Activated CD4-positive, alpha-beta T cell treated with anti-CD3 and anti-CD28 coated beads, Interleukin-2, amount 50 U/mL, for 24 hours (primary cell): ENCODE measurements around the gene ADGRL4.
"Not testable (repeated sequence)": the region's sequence is repeated elsewhere in the genome, so short reads cannot be mapped to it uniquely, and the experiment has no call there.

Experiments
- DNase-seq, 2 donors: peaks; one replicate each; pipeline ENCODE4 v3.0.0-alpha.2; 2020; ENCODE audit warnings: low read depth in 1 of 2, low spot score in 1 of 2

The ADGRL4 gene

DNA sequence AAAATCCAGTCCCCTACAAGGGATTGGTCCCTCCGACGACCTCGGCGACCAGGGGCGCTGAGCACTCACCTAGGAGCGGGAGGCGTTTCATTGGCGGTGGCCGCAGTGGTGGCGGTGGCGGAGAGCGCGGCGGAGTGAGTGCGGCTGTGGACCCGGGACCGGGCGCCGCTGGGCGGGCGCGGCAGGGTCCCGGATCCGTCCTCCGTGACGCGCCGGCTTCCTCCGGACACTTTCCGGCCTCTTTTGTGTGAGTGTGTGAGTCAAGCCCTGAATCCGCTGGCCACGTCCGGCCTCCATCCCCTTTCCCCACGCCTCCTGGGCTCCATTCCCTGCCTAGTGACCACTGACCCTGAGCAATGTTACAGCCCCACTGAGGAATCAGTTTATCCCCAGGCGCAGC is at the start of gene ADGRL4:
Gene ADGRL4, minus strand, starts transcription at position 167 of the 400 bp plus-strand sequence. Its CDS starts 76 bp downstream, at position 91.
- DNase-seq = no peak

DNA sequence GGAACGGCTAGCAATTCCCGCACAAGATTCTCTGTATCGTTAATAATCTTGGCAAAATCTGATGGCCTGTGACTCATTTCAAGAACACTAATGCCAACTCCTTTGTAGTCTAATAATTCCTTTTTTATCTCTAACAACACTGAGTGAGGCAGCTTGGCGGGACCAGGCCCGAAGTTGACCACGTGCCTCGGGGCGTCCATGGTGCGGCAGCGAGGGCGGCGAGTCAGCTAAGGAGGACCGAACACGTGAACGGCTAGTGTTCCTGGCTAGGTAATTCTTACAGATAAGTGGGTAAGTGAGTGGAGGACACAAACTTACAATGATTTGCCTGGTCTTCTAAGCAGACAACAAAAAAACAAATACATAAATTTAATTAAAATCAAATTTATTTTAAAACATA is 49.3 kb upstream of the ADGRL4 start:
- no peak for DNase-seq

DNA sequence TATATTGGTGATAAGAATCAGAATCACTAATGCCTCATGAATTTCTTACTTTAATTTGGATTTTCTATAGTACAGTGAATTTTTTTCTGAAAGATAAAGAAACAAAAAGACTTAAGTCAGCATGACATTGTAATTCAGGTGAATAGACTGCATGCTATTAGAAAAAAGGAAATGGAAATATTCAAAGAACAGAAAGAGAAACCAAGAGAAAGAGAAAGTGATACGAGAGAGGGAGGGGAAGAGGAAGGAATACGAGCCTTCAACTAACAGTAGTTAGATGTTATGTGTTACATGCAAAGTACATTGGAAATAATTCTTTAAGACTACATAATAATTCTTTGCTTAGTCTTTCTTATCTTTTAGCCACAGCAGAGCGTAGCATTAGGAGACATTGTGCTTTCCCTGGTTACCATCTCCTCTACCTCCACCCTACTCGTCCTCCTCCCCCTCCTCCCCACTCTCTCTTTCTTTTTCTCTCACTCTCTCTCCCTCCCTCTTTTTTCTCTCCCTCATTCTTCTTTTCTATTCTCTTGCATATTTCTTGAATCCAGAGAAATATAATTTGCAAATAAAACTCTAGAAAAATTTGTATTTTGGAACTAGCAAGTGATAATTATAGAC is 46.4 kb upstream of the ADGRL4 start:
- DNase-seq = no peak

DNA sequence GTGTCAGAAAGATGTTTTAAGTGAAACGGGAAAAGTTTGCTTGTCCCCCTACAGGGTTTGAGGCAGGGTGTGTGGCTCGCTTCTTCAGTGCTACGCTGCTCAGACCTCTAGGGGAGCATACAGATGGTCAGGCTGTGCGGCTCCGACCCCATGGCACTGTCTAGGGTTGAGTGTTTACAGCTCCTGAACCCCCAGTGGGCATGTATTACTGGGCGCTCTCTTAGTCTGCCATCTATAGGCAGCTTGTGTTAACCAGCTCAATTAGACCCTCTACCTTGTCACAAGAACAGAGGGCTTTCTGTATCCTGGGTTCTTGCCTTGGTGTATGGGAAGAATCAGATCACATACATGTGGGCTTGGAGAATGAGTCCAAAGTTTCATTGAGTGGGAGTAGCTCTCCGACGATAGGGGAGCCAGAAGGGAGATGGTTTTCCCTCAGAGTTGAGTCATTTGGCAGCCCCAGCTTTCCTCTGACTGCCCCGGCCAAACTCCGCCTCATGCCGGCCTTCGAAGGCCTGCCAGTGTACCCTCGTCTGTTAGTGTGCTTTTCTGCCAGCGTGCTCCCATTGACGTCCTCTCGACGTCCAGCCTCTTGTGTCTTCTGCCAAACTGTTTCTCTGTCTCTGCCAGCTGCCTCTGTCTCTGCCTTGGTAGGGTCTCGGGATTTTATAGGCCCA is 38.6 kb upstream of the ADGRL4 start:
- DNase-seq = no peak

DNA sequence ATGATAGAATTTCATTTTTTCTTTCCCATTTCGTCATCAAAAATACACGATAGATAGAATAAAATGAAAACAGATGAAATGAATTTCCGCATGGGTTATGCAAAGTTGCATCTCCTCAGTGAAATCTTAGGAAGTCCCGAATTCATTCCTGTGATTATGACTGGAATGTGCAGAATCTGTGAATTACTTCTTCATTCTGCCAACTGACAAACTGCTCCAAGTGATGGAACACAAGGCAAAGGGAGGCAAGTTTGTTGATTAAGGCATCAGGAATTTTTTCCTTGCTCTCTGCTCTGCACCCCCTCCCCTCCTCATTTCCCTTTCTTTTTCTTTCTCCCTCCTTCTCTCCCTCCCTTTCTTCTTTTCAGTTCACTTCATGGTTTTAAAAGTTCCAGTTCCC is 37.0 kb upstream of the ADGRL4 start:
- no peak for DNase-seq

DNA sequence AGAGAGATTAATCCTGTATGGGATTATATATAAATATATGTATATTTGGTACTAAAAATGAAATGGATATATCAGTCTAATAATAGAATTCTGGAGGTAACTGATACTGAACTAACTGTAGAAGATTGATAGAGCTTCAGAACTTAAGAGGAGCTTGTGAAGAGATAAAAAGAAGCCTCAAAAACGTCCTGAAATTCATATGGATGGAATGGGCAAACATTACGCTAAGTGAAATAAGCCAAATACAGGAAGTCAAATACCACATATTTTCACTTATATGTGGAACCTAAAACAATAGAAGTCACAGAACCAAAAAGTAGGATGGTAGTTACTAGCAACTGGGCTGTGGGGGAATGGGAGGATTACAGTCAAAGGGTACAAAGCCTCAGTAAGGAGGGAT is 36.0 kb upstream of the ADGRL4 start:
- no peak for DNase-seq

DNA sequence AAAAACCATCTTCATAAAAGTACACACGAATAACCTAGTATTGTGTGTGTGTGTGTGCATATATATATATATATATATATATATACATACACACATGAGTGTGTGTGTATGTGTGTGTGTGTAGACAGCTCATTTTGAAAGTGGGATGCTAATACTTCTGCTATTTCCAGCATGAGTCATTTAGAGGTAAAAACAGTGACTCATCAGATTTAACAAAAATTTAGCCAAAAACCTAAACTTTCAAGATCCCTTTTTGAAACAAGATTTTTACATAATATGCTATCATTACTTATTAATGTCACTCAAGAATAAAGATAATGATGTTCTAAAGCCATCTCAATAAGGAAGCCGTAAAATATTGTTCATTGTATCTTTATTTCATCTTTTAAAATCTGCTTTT is 35.6 kb upstream of the ADGRL4 start:
- no peak for DNase-seq

DNA sequence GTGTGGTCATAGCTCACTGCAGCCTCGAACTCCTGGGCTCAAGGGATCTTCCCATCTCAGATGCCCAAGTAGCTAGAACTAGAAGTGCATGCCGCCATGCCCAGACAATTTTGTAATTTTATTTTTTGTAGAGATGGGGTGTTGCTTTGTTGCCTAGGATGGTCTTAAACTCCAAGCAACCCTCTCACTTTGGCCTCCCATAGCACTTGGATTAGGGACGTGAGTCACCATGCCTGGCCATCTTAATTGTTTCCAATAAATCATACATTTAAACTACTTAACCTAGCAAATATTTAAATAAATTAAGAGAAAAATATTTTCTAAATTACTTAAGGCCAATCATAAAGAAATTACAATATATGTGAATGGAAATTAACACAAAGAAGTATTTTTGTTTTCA is 35.1 kb upstream of the ADGRL4 start:
- no peak for DNase-seq

DNA sequence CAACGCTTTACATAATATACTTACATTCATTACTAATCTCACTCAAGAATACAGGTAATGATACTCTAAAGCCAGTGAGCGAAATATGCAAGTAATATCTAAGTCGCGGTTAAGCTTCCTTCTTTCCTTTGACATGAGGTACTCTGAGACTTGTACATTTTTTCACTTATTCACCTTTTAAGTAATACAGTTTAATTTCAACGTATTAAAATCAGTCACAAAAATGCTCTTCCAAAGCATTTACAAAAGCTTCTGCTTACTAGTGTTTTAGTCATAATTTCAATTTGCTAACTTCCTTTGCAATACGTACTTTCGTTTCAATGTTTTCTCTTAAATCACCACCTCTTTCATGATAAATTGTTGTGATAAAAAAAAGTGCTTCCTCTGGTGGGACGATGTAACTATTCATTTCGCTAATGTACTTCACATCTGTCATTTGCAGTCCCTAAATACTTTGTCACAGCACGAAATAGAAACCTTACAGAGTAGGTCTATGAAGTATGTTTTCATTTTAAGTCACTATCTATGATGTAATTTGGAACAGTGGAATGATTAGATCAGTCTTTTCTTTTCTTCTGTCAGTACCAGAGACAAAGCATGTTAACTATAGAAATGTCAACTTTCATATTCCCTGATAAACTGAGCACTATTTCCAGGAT is 34.0 kb upstream of the ADGRL4 start:
- DNase-seq = no peak

DNA sequence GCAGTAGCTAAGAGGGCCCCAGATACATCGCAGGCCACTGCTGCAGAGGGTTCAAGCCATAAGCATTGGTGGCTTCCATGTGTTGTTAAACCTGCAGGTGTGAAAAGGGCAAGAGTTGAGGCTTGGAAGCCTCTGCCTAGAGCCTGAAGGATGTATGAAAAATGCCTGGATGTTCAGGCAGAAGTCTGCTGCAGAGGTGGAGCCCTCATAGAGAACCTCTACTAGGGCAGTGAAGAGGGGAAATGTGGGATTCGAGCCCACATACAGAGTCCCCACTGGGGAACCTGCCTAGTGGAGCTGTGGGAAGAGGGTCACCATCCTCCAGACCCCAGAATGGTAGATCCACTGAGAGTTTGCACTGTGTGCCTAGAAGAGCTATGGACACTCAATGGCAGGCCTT is 30.6 kb upstream of the ADGRL4 start:
- DNase-seq = no peak

DNA sequence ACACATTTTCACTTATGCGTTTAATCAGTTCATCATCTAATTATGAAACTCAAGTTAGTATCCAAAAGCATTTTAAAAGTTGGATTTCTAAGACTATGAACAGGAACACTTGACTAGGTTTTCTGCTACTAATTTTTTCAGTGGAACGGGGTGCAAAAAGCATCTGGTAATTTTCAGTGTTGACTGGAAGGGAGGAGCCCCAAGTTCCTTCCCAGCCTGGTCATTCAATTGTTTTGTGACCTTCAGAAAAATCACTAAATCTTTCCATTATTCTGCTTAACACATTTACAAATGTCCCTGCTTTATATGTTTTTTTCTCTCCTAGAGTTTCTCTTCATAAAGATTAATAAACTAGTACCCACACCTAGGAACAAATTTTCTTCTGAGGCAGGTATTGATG is 6.0 kb upstream of the ADGRL4 start:
- no peak for DNase-seq

DNA sequence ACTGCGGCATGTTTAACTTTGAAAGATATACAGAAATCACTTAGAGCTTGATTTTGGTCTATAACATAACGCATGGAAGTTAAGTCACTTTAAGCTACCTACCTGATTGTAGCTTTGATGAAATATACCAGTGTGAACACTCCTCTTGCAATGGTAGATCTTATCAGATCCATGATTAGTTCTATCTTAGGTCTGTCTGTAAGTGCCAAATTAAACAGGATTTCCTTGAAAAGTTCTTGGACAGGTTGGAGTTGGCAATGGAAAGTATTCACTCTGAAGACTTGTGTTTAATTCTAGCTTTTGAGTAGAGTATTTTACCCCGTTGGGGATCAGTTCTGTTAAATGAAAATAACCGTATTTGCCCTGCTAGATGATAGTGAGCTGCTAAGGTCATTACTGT is 4.1 kb upstream of the ADGRL4 start:
- no peak for DNase-seq

DNA sequence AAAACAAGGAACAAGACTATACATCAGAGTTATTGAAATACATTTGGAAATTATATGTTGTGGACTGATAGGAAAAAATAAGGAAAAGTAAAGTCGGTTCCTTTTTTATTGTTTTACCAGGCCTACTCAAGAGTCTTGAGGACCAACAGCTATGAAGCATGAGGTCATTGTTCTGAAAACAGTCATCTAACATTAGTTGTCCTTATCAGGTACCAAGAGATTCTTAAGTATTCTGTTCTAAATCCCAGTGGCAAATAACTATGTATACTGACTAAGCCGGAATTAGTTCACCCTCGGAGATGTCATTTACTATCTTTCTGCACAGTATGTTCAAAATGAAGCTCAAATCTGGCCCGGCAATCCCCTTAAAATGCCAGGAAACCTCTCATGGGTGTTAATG is 585 bp downstream of the ADGRL4 start:
- DNase-seq = no peak

DNA sequence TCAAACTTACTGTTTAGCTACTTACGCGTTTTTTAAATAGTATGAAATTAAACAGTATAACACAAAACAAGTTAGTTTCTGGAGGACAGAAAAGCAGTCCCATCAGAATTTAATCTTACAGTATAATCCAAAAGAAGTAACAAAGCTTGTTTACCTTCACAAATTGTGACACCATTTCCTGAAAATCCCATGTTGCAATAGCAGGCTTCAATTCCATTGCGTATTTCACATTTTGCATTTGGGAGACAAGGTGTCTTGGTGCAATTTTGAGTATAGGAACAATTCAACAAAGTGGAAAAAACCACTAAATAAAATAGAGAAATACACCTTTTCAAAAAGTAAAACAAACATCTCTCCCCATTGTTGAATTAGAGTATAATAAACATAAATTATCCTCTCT is 1.6 kb downstream of the ADGRL4 start:
- no peak for DNase-seq

DNA sequence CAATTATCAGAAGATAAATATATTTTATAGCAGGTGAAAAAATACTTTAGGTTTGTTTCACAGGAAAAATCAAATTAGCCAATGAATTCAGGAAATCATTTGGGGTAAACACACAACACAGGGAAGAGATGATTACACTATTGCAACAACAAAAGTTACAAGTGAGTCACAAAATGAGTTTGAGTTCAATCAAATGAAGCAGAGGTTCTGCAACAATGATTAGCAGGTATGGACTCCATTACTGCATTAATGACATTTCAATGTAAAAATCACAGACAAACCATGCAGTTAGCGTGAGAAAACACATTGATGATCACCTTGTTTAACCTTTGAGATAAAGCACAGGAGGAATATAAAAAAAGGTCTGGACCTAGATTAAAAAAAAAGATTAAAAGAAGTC is 9.7 kb downstream of the ADGRL4 start:
- DNase-seq = no peak

DNA sequence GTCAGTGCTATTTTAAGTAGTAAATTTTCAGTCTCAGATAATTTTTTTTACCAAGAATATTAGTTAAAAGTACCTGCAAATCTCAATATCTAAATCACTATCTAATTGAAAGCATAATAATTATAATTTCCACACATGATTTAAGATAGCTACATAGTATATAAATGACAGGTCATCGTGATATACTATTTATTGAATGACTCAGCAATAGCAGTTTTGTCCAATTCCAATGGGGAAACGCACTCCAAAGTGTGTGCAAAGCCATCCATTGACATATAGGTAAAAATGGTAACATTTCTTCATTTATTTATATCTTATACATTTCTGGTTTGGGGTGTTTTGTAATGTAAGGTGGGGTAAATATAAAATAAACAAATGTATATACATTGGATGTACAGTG is 19.5 kb downstream of the ADGRL4 start:
- no peak for DNase-seq

DNA sequence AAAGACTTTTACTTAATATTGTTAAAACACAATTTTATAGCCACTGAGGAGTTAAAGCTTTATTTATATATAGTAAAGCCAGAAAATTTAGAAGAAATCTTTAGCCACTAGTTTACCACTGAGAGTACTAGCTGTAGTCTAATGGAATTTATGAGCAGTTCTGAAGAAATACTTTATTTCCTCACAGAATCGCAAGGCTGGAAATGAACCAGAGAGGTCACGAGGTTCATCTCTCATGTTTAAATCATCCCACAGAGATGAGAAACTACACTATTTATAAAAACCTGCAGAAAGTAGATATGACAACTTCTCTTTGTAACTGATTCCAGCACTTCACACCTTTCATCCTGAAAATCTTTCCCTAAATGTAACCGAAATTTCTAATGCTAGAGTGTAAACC is 26.0 kb downstream of the ADGRL4 start:
- no peak for DNase-seq

DNA sequence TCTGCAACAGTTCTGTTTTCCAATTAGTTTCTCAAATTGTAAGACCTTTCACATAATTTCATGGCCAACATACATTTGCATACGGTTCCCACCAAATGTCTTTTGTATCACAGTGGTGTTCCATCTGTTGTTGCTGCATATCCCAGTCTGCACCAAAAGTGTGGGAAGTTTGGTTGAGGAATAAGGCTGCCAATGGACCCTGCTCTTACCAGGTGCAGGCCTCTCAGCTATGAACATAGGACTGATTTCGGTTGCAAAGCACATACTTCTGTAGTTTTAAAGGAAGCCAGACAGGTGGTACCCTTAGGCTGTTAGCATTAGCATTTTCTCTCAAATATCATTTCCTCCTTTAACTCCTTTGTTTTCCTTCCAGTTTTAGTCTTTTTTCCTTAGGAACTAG is 33.8 kb downstream of the ADGRL4 start:
- DNase-seq = no peak

DNA sequence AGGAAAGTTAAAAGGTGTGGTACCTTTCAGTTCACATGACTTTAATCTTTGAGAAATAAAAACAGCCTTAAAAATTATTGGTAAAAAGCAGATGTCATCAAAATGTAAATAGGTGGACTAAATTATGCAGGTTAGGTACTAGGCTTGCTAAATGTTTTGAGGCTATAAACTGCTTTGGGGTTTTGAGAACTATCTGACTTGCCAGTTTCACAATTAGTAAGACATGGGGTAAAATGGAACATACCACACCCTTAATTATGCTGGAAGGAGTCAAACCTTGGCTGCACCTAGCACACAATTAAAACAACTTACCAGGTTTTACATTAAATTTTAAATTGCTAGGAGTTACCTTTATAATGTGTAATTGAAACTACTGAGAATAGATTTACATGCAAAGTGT is 39.4 kb downstream of the ADGRL4 start:
- DNase-seq = not testable (repeated sequence)

DNA sequence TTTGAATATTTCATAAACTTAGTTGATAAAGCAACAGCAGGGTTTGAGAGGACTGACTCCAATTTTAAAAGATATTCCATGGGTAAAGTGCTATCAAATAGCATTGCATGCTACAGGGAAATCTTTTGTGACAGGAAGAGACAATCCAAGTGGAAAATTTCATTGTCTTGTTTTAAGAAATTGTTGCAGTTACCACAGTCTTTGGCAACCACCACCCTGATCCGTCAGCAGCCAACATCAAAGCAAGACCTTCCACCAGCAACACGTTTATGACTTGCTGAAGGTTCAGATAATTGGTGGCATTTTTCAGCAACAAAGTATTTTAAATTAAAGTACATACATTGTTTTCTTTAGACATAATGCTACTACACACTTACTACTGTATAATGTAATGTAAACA is 47.8 kb downstream of the ADGRL4 start:
- no peak for DNase-seq

DNA sequence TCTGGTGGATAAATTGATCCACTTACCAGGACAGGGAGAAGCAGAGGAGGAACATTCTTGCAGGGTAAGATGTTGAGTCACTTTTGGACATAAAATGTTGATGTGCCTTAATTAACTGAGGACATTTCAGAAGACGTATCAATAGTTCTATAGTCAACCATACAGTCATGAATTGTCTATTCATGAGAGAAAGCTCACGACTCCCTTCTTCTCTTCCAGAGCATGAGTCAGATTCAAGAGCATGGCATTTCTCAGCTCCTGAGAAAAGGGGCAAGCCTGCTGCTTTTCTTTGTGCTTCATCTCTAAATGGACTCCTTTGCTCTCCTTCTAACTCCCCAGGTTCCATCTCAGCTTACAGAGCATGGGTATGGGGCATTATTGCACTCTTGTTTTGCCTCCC is 55.7 kb downstream of the ADGRL4 start:
- no peak for DNase-seq

DNA sequence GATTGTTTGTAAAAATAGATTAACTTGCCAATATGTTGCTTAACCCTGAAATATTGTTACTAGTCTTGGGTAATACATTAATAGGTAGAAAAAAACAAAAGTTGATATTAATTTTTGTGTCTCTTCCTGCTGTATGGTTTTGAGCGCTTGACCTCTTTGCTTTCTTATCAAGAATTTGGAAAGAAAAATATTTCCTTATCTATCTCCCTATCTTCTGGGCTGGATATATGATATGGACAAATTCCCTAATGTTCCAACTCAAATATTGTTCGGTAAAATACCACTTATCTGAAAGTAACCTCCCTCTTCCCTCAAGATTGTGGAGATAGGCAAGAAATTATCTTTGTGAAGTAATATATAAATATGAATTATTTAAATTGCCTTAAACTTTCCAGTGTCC is 57.3 kb downstream of the ADGRL4 start:
- DNase-seq = no peak

DNA sequence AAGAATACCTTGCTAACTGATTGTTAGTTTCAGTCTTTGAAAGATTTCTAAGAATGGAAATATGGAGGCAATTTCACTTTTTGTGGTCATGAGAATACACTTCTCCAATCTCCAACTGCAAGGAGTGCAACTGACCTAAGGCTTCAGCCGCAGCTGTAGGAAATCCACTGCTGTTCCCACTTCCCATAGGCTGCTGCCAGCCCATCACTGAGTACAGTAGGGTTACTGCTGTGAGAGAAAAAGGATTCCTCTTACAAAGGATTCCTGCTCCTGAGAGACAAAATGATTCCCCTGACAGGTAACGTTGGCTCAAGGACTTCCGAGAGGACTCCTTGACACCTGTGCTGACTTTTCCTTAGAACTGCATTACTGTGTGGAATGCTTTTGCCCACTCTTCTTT is 87.4 kb downstream of the ADGRL4 start:
- DNase-seq = no peak
